Thyroid gland (tissue), 4 donors: ENCODE data around the gene CDC25C.

Experiments used
- CTCF ChIP-seq, 6 experiments: fragments of 200-600 bp in 3 of 6; fragments of 450-650 bp in 3 of 6; sonication (generic) in 3 of 6; IDR thresholded peaks; one replicate each; pipeline ENCODE4 v1.5.1; 2016 to 2019; ENCODE audit warnings: antibody characterized with exemption in 6 of 6, mild to moderate bottlenecking in 2 of 6, inconsistent platforms in 1 of 6, moderate library complexity in 1 of 6
- POLR2A ChIP-seq, 2 donors: fragments of 450-650 bp; IDR thresholded peaks; one replicate each; pipeline ENCODE4 v1.6.1; 2017; ENCODE audit warnings: antibody characterized with exemption in 2 of 2, mild to moderate bottlenecking in 2 of 2, moderate library complexity in 1 of 2

GRCh38 chr5:138364576-138364975, 33.0 kb upstream of the CDC25C start:
- TF ChIP-seq CTCF (IDR thresholded peaks at IDR 0.05) (no peak), POLR2A (IDR thresholded peaks at IDR 0.05) (no peak)
